Cerebellar cortex (tissue), 1 donor: ENCODE measurements around the gene IDH3A.
A peak's percentile ranks its signal among the peaks of the same experiment; 100 is the strongest.

Experiments
- DNase-seq: peaks from one replicate; pipeline ENCODE4 v3.0.0-alpha.2; 2015; ENCODE audit warnings: low spot score

The IDH3A gene

GRCh38 chr15:78149068-78149804 lies at the start of gene IDH3A:
IDH3A (plus strand) TSS chr15:78149362; CDS start chr15:78149404, 42 bp downstream.
- DNase-seq: peak; percentile 97

GRCh38 chr15:78100886-78101285 lies 48.3 kb upstream of the IDH3A start:
- no peak for DNase-seq

- no peak for DNase-seq
Measured at GRCh38 chr15:78101423-78102105, 47.6 kb upstream of the IDH3A start.

DNA sequence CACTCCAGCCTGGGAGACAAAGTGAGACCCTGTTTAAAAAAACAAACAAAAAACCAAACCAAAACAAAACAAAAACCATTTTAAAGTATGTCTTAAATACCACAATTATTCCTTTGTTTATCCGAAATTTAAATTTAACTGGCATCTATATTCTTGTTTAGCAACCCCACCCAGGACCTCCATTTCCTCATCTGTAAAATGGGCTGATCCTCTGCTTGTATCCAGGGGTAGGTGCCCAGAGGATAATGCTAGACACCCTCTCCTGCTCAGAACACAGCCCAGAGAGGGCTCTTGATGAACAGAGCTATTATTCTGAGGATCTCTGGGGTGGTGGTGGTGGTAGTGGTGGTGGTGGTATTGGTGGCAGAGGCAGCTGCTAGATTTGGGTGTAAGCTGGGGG lies 47.0 kb upstream of the IDH3A start:
- DNase-seq: no peak

DNA sequence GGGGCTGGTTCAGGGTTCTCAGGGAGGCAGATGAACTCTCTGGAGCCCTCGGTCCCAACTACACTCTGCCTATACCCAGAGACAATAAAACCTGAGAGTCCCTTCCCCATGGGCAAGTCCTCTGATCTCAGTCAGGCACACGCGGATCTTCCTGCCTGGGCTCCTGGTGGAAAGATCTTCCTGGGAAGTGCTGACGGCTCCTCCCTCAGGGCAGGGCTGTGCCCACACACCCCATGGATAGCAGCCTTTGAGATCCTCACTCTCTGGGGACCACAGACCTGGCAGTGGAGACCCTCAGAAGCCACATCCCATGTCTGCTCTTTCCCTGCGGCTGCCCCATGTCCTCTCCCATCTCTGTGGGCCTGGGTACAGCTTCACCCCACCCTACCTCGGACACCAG lies 46.4 kb upstream of the IDH3A start:
- no peak for DNase-seq

GRCh38 chr15:78103406-78104118 lies 45.6 kb upstream of the IDH3A start:
- DNase-seq: no peak

- no peak for DNase-seq
Measured at GRCh38 chr15:78104119-78104479, 45.1 kb upstream of the IDH3A start.

- DNase-seq: no peak
Measured at GRCh38 chr15:78104566-78105475, 44.3 kb upstream of the IDH3A start.

DNA sequence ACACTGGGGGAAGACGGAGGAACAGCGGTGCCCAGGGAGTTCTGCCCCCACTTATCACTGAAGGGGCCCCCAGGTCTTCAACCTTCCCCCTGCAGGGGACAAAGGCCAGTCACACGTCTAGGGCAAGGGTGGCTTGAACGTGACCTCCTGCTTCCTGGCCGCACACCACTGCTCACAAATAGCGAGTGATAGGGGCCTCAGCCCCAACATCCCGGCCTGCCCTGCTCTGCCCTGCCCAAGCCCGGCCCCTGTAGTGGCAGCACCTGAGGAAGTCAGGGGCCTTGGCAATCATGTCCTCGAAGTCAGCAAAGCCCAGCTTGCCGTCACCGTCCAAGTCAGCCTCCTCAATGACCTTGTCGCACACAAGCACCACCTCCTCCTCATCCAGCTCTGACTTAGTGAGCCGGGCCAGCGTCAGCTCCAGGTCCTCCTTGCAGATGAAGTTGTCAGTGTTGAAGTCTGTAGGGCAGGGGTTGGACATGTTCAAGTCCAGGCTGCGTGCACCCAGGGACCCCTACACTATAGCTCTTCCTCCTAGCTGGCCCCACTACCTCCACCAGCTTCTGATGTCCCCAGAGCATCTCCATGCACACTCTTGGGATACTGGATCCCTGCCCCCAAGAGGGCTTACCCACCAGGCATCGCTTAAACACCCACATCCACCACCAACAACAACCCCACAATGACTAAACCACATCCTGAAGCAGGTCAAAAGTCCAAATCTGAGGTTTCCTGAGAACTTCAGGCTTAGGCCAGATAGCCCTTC lies 43.5 kb upstream of the IDH3A start:
- no peak for DNase-seq

GRCh38 chr15:78107471-78107870 lies 41.7 kb upstream of the IDH3A start:
- DNase-seq: no peak

DNA sequence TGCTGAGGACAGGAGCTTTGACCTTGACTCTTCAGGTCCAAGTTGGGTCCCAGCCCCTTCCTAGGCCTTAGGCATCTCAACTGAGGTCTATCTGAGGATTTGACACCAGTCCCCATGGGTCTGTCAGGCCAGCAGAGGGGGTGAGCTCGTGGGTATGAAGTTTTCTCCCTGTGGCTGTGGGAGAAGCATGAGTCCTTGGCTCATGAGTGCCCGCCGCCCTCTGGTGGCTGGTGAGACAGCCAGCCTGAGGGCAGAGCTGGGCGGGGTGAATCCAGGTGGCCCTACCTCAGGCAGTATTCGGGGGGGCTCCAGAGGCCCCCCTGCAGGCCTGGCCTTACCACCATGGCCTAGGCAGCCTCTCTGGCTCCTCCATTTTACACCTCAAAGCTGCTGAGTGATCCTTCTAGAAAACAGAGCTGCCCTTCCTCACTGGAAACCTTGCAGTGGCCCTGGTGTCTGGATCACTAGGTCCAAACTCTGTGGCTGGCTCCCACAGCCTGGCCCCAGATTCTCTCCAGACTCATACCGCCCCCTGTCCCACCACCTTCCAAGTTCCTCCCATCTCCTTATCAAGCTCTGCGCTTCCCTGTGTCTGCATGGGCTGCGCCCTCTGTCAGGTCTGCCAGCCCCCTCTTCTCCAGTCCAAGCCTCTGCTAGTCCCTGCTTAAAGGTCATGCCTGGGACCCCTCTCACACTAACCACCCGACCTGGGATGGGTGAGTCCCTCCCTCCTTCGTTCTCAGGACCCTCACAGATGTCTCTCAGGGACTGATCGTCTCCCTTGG lies 40.7 kb upstream of the IDH3A start:
- peak; percentile 79 for DNase-seq

- DNase-seq: no peak
Measured at GRCh38 chr15:78109156-78109555, 40.0 kb upstream of the IDH3A start.

- no peak for DNase-seq
Measured at GRCh38 chr15:78110096-78110495, 39.1 kb upstream of the IDH3A start.

DNA sequence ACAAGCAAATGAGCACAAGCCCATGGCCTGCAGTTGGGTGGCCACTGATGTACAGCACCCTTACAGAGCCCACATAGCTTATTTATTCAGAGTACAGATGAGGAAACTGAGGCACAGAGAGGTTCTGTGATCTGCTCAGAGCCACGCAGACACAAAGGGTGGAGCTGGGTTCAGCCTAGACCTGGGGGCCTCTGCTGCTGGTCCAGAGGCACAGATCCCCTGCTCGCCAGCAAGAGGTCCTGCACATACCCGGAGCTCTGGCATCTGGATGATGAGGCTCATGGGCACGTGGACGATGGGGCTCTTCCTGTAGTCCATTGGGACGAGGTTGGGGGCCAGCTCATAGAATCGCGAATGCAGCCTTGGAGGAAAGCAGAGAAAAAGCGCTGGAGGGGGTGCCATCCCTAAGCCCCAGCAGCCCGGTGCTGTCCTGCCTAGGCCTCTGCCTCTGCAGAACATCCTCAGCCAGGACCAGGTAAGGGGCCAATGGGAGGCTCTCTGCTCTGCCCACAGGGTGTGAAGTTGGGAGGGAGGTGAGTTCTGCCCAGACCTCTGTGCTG lies 38.2 kb upstream of the IDH3A start:
- DNase-seq: no peak

GRCh38 chr15:78111788-78112187 lies 37.4 kb upstream of the IDH3A start:
- no peak for DNase-seq

- no peak for DNase-seq
Measured at GRCh38 chr15:78112551-78112950, 36.6 kb upstream of the IDH3A start.

GRCh38 chr15:78120523-78120922 lies 28.6 kb upstream of the IDH3A start:
- DNase-seq: no peak

DNA sequence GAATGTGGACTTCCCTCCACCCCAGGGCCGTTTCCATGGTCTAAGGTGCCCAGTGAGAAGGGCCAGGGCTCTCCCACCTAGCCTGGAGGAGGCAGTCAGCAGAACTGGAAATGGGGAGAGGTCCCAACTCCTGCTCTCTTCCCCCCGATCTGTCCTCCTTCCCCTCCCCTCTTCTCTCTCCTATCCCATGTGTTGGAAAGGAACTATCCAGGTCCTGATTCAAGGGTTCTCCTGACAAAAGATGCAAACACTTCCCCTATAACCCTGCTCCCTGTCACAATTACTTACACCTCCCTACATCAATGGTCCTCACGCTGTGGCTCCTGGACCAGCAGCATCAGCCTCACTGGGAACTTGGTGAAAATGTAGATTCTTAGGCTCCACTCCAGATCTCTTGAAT lies 23.9 kb upstream of the IDH3A start:
- no peak for DNase-seq

DNA sequence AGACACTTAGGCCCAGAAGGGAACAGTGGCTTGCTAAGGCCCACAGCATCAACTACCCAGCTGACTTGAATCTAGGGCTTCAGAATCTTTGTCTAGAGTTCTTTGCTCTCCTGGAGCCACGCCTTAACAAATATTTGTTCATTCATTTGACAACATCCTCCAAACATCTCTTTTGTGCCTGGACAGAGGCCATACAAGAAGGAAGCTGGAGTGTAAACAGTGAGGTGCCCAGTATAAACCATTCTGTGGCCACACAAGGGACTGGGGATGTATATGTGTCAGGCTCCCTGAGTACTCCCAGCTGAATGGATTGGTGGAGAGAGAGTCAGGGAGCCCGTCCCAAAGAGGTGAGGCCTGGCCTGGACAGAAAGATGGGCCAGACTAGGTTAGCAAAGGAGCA lies 21.3 kb upstream of the IDH3A start:
- no peak for DNase-seq

- DNase-seq: no peak
Measured at GRCh38 chr15:78129077-78129750, 19.9 kb upstream of the IDH3A start.
